ENCODE results near the gene ATXN2. TPM values are rescaled to one million over a fixed set of nuclear protein-coding genes. Genes with fewer than 3 reads are reported as not detected.

ATXN2 gene
- total and polyA plus RNA-seq, 10 donors, result 7.7 to 77.8 (median 56.8) TPM

DNA sequence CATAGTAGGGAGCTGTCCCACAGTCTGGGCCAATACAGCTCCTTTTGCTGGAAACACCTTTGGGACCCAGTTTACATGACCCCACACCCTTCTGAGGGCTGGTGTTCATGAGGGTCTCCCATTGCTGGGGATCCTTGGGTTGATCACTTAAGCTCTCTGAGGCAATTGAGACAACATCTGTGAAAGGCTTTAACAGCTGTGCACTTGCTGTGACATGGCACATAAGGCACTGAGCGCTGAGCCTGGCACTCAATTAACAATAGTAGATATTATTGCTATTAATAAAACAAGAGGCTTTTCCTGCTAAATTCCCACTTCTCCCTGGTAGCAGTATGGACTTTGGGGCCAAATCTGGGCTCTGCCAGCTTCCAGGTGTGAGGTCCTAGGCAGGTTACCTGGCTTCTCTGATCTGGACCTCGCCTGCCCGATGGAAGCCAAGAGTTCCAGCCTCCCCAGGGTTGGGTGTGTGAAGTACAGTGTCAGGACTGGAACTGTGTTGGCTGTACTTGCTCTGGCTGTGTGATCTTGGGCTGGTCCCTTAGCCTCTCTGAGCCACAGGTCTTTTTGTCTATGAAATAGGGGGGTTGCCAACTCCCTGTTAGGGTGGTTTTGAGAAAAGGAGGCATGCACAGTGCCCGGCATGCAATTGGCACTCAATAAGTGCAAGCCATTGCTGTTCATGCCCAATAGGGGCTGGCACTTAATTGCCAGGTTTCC is 190.3 kb downstream of the ATXN2 start:
- TF ChIP-seq POLR2AphosphoS5 (IDR thresholded peaks at IDR 0.05) (no peak), POLR2A (IDR thresholded peaks at IDR 0.05) (no peak), CTCF (IDR thresholded peaks at IDR 0.05 in 8 of 11, conservative IDR thresholded peaks at IDR 0.05 in 3 of 11) (no peak)
- peaks cover 83 to 92% (median 86%) of the 10 kb centered on the region in 6 donors for H3K4me1 ChIP-seq
- WGBS, 5 donors, result 43 to 64% (median 54%) methylated on average over 4 of the region's 4 CpGs
- peak overlapping the region; percentile 80 to 99 (median 98) for H3K27ac ChIP-seq
- no peak for DNase-seq
- intact Hi-C loops (cut with DNase I; ENCODE audit: low total_unique reads), result no loop called here
- no peaks in the 10 kb centered on the region for H3K9me3 ChIP-seq
- H3K4me3 ChIP-seq, result peak overlapping the region in 7 of 8 donors; percentile 67 to 96 (median 88)
- H3K36me3 ChIP-seq, result peaks cover 0 to 10% (median 0%) of the 10 kb centered on the region in 6 donors
- H3K27me3 ChIP-seq (replicated peaks in 1 of 7), result no peaks in the 10 kb centered on the region

GRCh38 chr12:111408116-111408440 is 191.0 kb downstream of the ATXN2 start:
- intact Hi-C loops (cut with DNase I; ENCODE audit: low total_unique reads), result no loop called here
- no peaks in the 10 kb centered on the region for H3K27me3 ChIP-seq (replicated peaks in 1 of 7)
- H3K9me3 ChIP-seq, result no peaks in the 10 kb centered on the region
- DNase-seq, result no peak
- H3K36me3 ChIP-seq, result peaks cover 0 to 8% (median 0%) of the 10 kb centered on the region in 6 donors
- WGBS, 5 donors, result 25 to 54% (median 45%) methylated on average over 1 of the region's 1 CpG
- H3K27ac ChIP-seq, result peak overlapping the region; percentile 94 to 99 (median 98)
- H3K4me3 ChIP-seq, result peak overlapping the region; percentile 67 to 96 (median 86)
- H3K4me1 ChIP-seq, result peaks cover 83 to 92% (median 86%) of the 10 kb centered on the region in 6 donors
- TF ChIP-seq CTCF (IDR thresholded peaks at IDR 0.05 in 8 of 11, conservative IDR thresholded peaks at IDR 0.05 in 3 of 11), result no peak
- no peak for TF ChIP-seq POLR2A (IDR thresholded peaks at IDR 0.05)
- TF ChIP-seq POLR2AphosphoS5 (IDR thresholded peaks at IDR 0.05), result no peak

GRCh38 chr12:111407377-111408115 is 191.6 kb downstream of the ATXN2 start:
- intact Hi-C loops (cut with DNase I; ENCODE audit: low total_unique reads), result no loop called here
- peak overlapping the region; percentile 94 to 99 (median 98) for H3K27ac ChIP-seq

DNA sequence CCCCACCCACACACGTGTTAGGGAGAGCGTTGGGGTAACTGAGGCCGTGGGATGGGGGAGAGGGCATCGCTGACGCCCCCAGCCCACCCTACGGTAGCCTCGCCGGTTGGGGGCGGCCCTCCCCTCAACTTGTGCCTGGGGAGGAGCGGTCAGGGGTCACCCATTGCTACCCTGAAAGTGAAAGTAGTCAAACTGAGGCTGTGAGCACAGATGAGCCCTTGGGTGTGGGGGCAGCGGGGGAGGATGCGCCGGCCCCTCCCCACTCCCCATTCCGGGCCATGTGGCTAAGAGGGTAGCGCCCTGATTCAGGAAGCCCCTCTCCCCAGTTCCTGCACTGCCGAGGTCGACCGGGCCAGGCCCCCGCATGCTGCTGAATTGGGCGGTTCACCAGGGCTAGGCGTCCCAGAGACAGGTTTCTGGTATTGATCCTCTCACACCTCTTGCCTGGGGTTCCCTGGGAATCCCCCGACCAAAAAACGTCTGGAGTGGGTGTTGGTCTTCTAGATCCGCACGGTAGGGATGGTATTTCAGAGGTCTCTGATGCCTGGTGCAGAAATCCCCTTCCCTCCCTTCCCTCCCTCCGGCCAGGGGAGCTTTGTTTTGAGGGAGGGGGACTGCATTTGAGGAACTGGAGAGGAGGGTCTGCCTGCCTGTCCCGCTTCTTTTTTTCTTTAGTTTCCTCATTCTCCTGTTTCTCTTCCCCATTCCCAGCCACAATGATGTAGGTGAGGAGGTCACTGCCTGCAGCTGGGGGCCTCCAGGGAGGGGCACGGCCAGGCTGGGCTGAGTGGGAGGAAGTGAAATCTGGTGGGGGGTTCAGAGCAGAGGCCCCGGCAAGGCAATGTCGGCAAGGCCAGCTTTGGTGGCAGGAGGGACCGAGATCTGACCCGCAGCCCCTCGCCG is 192.4 kb downstream of the ATXN2 start:
- no peaks in the 10 kb centered on the region for H3K9me3 ChIP-seq

More at GRCh38 chr12:111407377-111408115, 191.6 kb downstream of the ATXN2 start:
- TF ChIP-seq POLR2AphosphoS5 (IDR thresholded peaks at IDR 0.05), result peak in 1 of 3 donors; percentile 28
- no peak for TF ChIP-seq POLR2A (IDR thresholded peaks at IDR 0.05)
- H3K36me3 ChIP-seq, result peaks cover 0 to 5% (median 0%) of the 10 kb centered on the region in 6 donors
- H3K27me3 ChIP-seq (replicated peaks in 1 of 7), result no peaks in the 10 kb centered on the region
- no peak for DNase-seq
- H3K4me3 ChIP-seq, result peak overlapping the region; percentile 67 to 96 (median 86)
- peaks cover 83 to 92% (median 86%) of the 10 kb centered on the region in 6 donors for H3K4me1 ChIP-seq
- 18 to 33% (median 24%) methylated on average over 8 to 9 of the region's 9 CpGs for WGBS, 5 donors
- H3K9me3 ChIP-seq, result no peaks in the 10 kb centered on the region

More for the DNA sequence above, 192.4 kb downstream of the ATXN2 start:
- TF ChIP-seq POLR2AphosphoS5 (IDR thresholded peaks at IDR 0.05), result peak; percentile 73 to 84 (median 79)
- TF ChIP-seq POLR2A (IDR thresholded peaks at IDR 0.05), result no peak
- intact Hi-C loops (cut with DNase I; ENCODE audit: low total_unique reads), result no loop called here
- Histone ChIP-seq H3K27me3 (replicated peaks in 1 of 7) (no peaks in the 10 kb centered on the region), H3K4me3 (peak overlapping the region; percentile 67 to 96 (median 86)), H3K36me3 (peaks cover 0 to 5% (median 0%) of the 10 kb centered on the region in 6 donors), H3K4me1 (peaks cover 76 to 91% (median 84%) of the 10 kb centered on the region in 6 donors), H3K27ac (peak overlapping the region; percentile 94 to 99 (median 98))
- WGBS, 5 donors, result 1 to 3% (median 2%) methylated on average over 26 to 34 of the region's 34 CpGs
- peak; percentile 91 for DNase-seq
